Left colon (tissue), 2 donors: ENCODE results near the gene RNF13. TPM values are rescaled to one million over a fixed set of nuclear protein-coding genes. Genes with fewer than 3 reads are reported as not detected.

Source experiments
- ATAC-seq: fragments of 200-7000 bp; cut with Tn5 transposase; one replicate; pipeline ENCODE4 v1.9.1; 2020; ENCODE audit warnings: mild to moderate bottlenecking, moderate library complexity
- DNase-seq, 2 donors: peaks; one replicate each; pipeline ENCODE4 v3.0.0-alpha.2; 2020
- intact Hi-C, 2 donors: fragments of 100-400 bp; cut with DNase I in 1 of 2; cut with micrococcal nuclease in 1 of 2; formaldehyde crosslinking; loops; one replicate each; pipeline versions ENCODE4 v1.11.2 to v1.14.0; 2022; cut with DNase I, micrococcal nuclease
- long read RNA-seq: library from polyadenylated mRNA; unstranded; transcript quantifications from one replicate; pipeline ENCODE4 v2.0.0, GENCODE V29; 2021
- total RNA-seq, 2 donors: library from RNA; stranded (reverse); fragmentation: NEBNext Ultra II Directional; extraction: Animal tissue kit (Norgen Biotek cat#: 25700); gene quantifications; one replicate each; pipeline ENCODE4 v1.2.1, GENCODE V29; 2021
- donor health status: DM: no; HTN: no; CAD: no.
- donor health status: DM: yes; HTN: yes; CAD: no.

RNF13 gene
- total RNA-seq: 10 to 100 TPM; 47.5 to 61.7 TPM
- long read RNA-seq, transcript RNF13-203 (10 exons, 2,843 nt): major isoform, 87 of 111 reads
- long read RNA-seq, transcript RNF13-212 (10 exons, 1,027 nt): minor isoform, 5 of 111 reads
- long read RNA-seq, partial matches to known transcripts: 2 of 111 reads
- long read RNA-seq, other reads (novel, unspliced or antisense): 11 of 111 reads

GRCh38 chr3:149812606-149813366 is at the start of gene RNF13:
Gene RNF13 (plus strand): TSS chr3:149813215. CDS start chr3:149846027, 32,812 bp downstream.
- peak; percentile 93 for ATAC-seq
- peak; percentile 97 to 98 for DNase-seq
- intact Hi-C loops: no loop called here

- DNase-seq (no peak), ATAC-seq (peak; percentile 87)
- intact Hi-C loops: no loop called here
Measured at GRCh38 chr3:149763565-149764195, 49.3 kb upstream of the RNF13 start.

DNA sequence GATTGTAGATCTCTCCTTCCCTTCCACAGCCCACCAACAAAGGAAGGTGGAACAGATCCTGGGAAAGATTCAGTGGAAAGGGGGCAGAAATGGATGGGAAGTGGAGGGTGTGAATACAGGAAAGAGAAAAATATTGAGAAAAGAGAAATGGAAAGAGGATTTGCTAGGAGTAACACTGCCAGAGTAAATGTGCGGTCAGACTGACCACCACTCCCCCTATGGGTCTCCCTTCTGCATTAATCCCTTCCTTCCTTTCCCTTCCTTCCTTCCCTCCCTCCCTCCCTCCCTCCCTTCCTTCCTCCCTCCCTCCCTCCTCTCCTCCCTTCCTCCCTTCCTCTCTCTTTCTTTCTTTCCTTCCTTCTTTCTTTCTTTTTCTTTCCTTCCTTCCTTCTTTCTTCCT is 48.7 kb upstream of the RNF13 start:
- intact Hi-C loops: no loop called here
- no peak for DNase-seq
- ATAC-seq: no peak

DNA sequence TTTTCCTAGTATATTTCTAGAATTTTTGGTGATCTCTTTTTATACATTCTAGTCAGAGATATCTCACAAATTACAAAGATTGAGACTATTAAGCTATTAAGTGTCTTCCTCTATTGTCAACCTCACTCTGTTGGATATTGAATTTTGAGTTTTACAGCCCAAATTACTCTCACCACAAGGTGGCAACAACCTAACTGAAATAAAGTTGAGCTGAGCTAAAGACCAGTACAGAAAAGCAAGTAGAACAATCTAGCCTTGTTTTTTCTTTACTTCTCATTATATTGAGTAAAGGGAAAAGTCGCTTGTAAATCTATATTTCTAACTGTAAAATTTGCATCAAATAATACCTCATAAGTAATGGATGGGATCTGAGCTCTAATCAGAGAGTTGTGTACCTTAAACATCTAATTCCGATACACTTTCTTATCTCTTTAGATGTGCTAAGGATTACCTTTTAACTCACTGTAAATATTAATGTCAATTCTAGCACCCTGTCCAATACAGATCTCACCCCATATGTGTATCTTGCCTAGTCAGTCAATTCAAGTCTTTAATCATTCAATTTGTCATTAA is 47.2 kb upstream of the RNF13 start:
- intact Hi-C loops: no loop called here
- ATAC-seq: no peak

GRCh38 chr3:149767720-149768119 is 45.3 kb upstream of the RNF13 start:
- intact Hi-C loops: no loop called here
- no peak for DNase-seq
- ATAC-seq: no peak

More for the DNA sequence above, 47.2 kb upstream of the RNF13 start:
- no peak for DNase-seq

DNA sequence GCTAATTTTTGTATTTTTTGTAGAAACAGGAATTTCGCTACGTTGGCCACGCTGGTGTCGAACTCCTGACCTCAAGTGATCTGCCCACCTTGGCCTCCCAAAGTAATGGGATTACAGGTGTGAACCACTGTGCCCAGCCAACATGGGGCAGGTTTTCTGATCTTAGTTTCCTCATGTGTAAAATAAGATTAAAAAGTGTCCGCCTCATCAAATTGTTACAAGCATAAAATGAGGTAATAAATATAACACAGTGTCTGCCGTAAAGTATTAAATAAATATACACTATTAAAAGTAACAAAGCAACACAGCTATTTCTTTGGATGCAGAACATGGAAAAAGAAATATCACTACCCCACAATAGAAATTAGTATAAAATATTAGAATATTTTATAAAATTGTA is 44.3 kb upstream of the RNF13 start:
- ATAC-seq (no peak), DNase-seq (no peak)
- intact Hi-C loops: no loop called here

DNA sequence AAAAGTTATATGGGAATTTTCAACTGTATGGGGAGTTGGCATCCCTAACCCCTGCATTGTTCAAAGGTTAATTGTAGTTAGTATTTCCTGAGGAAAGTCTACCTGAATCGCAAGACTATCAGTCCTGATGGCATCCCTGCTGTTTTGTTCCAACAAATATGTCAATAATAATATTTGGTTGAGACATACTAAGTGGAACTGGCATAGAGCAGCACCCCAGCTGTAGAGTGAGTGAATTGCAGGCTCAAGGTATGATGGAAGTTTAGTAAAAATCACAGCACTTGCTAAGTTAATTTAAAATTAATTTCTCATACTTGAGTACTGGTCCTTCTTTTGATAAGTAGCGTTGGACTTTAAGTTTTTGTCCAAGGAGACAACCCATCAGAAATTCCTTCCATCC is 42.8 kb upstream of the RNF13 start:
- intact Hi-C loops: loop anchor here in 1 of 2 donors (5.0 kb wide), 1 partner anchor 273 kb away; no protein-coding TSS in a partner anchor
- ATAC-seq (no peak), DNase-seq (no peak)

GRCh38 chr3:149771652-149772271 is 41.3 kb upstream of the RNF13 start:
- peak in 1 of 2 donors; percentile 58 for DNase-seq
- intact Hi-C loops: loop anchor here in 1 of 2 donors (5.0 kb wide), 1 partner anchor 274 kb away; no protein-coding TSS in a partner anchor
- ATAC-seq: peak; percentile 40

- intact Hi-C loops: loop anchor here in 1 of 2 donors (5.0 kb wide), 1 partner anchor 276 kb away; no protein-coding TSS in a partner anchor
- DNase-seq (no peak), ATAC-seq (no peak)
Measured at GRCh38 chr3:149772861-149773260, 40.2 kb upstream of the RNF13 start.

DNA sequence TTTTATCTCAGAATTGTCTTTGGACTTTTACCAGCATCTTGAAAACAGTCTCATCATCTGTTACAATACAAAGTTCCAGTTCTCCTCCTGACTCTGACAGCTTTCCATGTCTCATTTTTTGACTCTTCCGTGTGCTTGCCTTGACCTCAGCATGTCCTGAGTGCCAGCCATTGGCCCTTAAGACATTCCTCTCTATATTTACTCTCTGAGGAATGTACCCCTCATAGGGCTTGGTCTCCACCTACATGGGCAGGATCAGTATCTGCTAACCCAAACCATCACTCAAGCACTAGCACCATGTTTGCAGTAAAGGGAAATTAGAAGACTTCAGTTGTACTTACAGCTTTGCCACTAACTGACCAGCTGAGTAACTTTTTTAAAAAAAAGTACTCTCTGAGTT is 36.8 kb upstream of the RNF13 start:
- intact Hi-C loops: no loop called here

DNA sequence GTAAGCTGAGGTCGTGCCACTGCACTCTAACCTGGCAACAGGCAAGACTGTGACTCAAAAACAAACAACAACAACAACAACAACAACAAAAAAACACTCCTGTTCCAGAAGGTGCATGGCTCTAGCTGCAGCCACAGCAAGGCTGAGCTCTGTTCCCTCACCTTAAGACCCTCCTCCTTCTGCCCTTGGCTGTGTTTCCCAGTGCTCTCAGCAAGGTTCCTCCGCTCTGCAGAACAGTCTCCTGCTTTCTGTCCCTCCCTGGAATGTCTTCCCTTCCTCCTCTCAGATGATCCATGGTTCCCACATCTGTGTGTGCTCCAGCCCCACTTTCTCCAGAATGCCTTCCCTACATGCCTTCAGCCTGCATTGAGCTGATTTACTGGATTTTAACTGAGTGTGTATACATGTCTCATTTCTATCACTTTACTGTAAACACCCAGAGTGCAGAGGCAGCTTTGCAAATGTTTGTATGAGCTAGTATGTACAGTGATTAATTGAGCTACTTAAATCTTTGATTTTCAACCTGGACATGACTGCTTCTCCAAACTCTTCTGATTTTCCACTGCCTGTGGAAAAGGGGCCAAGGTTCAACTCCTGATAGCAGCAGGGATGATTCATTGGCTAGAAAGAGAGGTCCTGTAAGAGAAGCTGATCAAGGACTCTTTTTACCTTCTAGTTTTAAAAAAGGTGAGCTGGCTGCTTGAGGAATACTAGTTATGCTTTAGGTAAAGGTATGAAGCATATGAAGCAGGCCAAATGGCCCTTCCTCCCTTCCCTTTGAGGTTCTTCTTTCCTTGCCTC is 35.4 kb upstream of the RNF13 start:
- ATAC-seq: no peak
- intact Hi-C loops: no loop called here
- no peak for DNase-seq

More for the DNA sequence above, 36.8 kb upstream of the RNF13 start:
- ATAC-seq: no peak
- DNase-seq: no peak

DNA sequence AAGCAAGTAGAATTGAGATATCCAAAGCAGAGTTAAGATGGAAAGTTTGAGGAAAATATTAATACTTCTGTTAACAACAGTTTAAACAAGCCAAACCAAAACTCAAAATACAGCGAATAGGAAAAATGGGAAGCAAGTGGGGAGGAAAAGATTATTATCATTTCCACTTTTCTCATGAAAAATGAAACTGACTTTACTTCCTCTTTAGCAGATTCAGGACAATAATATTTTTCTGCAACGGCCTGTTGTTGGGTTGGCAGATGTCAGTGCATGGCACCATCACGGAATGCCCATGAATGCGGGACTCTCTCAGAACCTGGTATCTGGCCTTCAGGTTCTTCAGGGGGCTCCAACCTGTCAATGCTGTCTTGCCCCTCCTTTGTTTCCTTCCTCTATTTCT is 31.8 kb upstream of the RNF13 start:
- ATAC-seq (no peak), DNase-seq (no peak)
- intact Hi-C loops: no loop called here

DNA sequence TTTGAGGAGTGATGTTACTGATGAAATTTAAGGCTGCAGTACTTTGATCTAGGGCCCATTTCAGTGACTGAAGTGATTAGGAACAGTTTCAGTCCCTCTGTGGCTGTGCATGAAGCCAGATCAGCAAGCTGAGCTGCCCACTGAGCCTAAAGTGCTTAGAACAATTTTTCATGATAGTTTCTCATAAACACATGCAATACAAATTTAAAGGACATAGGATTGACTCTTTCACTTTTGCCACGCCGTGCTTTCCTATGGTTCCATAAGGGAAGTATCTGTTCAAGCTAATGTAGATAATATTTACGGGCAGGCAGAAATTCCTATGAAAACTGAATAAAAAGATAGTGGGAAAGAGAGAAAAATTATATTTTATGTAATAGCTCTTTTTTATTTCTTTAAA is 31.3 kb upstream of the RNF13 start:
- intact Hi-C loops: no loop called here
- ATAC-seq (no peak), DNase-seq (no peak)

DNA sequence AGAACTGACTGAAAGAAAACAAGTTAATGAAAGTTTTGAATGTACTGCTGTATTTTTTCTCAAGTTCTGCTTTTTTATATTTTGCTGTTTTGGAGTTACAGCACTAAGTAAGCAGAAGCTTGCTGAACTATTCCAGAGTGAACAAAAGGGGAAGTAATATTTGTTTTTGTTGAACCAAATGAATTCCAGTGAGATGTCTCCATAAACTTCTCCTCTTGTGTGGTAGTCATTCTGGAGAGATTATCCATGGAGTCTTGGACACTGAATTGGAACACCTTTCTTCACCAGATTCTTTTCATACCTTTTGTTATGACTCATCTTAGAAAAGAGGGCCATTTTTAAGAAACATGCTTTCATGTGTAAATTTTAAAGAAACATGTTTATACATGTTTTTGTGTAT is 29.4 kb upstream of the RNF13 start:
- no peak for ATAC-seq

DNA sequence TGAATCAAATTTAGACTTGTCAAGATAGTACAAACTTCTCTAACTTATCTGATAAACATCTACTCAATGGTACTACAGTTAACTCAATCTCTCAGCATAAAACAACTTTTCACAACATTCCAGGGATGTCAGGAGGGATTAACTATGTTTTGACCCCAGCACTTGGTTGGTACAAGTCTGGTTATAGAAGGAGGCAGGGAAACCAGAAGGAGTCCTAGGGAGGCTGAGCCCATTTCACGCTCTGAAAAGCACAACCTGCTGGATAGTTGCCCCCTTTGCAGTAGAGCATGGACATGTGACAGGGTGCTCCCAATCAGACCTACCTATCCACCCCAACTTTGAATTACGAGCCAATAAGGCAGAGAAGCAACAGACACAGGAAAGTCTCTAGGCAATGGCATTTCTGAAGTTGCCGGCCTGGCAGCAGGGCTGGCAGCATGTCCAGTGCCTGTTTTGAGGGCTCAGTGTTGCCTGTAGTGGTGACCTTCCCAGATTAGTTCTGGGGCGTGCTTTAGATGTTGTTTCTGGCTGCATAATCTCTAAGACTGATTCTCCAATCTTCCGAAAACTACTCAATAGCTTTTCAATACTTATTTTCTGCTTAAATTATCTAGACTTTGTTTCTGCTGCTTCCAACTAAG is 28.8 kb upstream of the RNF13 start:
- DNase-seq (no peak), ATAC-seq (no peak)
- intact Hi-C loops: no loop called here

More for the DNA sequence above, 29.4 kb upstream of the RNF13 start:
- no peak for DNase-seq
- intact Hi-C loops: no loop called here

GRCh38 chr3:149790268-149790667 is 22.7 kb upstream of the RNF13 start:
- ATAC-seq (no peak), DNase-seq (no peak)
- intact Hi-C loops: no loop called here

- intact Hi-C loops: no loop called here
- DNase-seq: no peak
- no peak for ATAC-seq
Measured at GRCh38 chr3:149790698-149791097, 22.3 kb upstream of the RNF13 start.
